Caki2 (cell line): ENCODE results near the gene GPRASP1. TPM values are rescaled to one million over a fixed set of nuclear protein-coding genes. Genes with fewer than 3 reads are reported as not detected.

Experiments used
- DNase-seq: peaks from one replicate; pipeline ENCODE4 v3.0.0-alpha.2; 2015; ENCODE audit warnings: low read depth
- in situ Hi-C: cut with HindIII; loops from 2 replicates; pipeline ENCODE4 v1.10.0; 2016; ENCODE audit warnings: low sequenced_read_pairs, low pct_unique_long_range_greater_than_20kb, mixed read lengths
- total RNA-seq: library from RNA; depleted of rRNA; stranded (reverse); fragments of >200 nt; shearing (Covaris generic); gene quantifications from 2 replicates; pipeline ENCODE4 v1.2.3, GENCODE V29; 2014; ENCODE audit warnings: low replicate concordance; rRNA removed

GPRASP1 gene
- total RNA-seq, 1 experiment from 2014 or later, result not detected

- in situ Hi-C loops, result no loop called here
- no peak for DNase-seq
These were observed 33.7 kb downstream of the GPRASP1 start for GRCh38 chrX:102684772-102685520.

DNA sequence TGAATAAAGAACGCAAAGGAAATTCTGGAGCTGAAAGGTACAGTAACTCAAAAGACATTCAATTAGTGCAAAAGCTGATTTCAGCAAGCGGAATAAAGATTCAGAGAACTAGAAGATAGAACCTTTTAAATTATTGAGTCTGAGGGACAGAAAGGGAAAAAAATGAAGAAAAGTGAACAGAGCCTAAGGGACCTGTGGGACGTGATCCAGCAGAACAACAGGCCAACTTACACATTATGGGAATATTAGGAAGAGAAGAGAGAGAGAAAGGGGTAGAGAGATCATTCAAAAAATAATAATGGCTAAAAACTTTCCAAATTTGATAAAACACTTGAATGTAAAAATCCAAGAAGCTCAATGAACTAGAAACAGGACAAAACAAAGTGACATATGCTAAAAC lies 43.5 kb downstream of the GPRASP1 start:
- DNase-seq, result no peak
- in situ Hi-C loops, result no loop called here

GRCh38 chrX:102696306-102696705 lies 45.0 kb downstream of the GPRASP1 start:
- in situ Hi-C loops, result no loop called here
- no peak for DNase-seq

- DNase-seq, result no peak
- in situ Hi-C loops, result no loop called here
These were observed 46.2 kb downstream of the GPRASP1 start for GRCh38 chrX:102697494-102697893.

Other genes starting within 250 kb of the GPRASP1 start
- gene NXF2B, start 211.5 kb upstream of the GPRASP1 start, total RNA-seq, result not detected in 2 replicates
- gene TCP11X2, start 179.7 kb upstream of the GPRASP1 start, total RNA-seq, result not detected in 2 replicates
- gene TMSB15A, start 134.7 kb upstream of the GPRASP1 start, total RNA-seq, result not detected in 2 replicates
- gene ARMCX5, start 52.0 kb upstream of the GPRASP1 start, total RNA-seq, result 22.1 and 33.6 TPM in 2 replicates
- gene GPRASP2, start 61.0 kb downstream of the GPRASP1 start, total RNA-seq, result 4.8 and 27.3 TPM in 2 replicates
- gene GPRASP3, start 69.3 kb downstream of the GPRASP1 start, total RNA-seq, result 0.55 and 3.3 TPM in 2 replicates